ENCODE measurements around the gene MUC21.

MUC21 gene

DNA sequence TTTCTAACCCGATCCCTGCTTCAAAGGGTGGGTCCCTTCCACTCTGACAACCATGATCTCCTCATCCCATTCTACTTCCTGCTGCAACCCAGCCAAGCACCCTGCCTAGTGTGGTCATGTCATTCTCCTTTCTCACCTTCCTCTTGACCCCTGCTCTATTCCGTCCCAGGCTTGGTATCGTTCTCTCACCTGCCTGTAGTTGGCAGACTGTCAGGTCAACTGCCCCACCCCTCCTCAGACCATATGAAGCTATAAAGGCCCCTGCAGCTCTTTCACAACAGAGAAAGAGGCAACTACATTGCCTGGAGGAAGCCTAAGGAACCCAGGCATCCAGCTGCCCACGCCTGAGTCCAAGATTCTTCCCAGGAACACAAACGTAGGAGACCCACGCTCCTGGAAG lies at the start of gene MUC21:
Gene MUC21, plus strand, starts transcription at position 280 of the 400 bp plus-strand sequence. CDS start 241 bp downstream, outside the sequence.
- no peak for DNase-seq (ENCODE audit: low read depth)

DNA sequence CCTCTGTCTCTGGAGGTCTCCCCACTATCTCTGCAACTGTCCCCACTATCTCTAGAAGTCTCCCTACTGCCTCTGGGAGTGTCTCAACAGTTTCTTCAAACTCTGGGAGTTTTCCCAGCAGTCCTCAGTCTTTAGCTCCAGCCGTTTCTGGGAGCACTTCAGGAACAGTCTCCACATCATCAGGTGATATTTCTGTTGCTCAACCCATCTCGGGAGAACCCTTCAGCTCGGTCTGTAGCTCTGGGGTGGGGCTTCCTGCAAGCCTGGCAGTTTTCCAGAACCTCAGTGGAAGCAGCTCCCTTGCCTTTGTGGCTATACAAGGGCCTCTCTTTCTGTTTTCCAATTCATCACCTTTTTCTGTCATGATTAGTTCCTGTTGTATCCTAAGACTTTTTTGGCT lies 48.5 kb upstream of the MUC21 start:
- DNase-seq (ENCODE audit: low read depth), result no peak

- no peak for DNase-seq (ENCODE audit: low read depth)
Observed at GRCh38 chr6:30937265-30937664, 46.3 kb upstream of the MUC21 start.

DNA sequence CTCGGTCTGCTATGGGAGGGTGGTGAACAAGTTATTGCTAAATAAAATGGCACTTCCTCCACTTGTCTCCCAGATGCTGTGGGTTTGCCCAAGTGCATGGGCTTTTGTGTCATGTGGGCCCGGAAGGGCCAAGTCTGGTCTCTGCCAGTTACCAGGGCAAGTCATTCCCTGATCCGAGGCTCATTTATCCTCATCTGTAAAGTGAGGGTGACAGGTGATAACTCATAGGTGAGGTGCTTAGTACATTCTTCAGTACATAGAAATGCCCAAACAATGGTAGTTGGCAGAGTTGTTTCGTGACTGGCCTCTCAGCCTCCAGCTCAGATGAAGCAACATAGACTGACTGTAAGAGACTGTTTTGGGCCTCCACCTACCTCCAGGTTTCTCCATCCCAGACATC lies 44.8 kb upstream of the MUC21 start:
- no peak for DNase-seq (ENCODE audit: low read depth)

DNA sequence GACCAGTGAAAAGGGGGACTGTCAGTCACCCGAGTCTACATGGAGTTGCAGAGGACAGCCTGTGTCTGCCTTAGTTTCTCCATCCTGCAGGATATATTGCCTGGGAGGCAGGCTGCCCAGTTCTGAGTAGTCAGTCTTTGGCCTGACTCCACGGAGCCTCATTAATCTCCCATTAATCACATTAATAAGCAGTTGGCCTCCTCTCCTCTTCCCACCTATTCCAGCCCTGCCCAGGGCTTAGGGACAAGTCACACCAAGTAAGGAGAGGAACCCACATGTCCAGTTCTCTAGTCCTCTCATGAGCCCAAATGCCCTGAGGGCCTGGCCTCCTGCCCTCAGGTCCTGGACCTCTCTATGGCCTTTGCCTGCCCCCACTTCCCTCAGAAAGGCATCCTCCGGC lies 44.0 kb upstream of the MUC21 start:
- DNase-seq (ENCODE audit: low read depth), result no peak

GRCh38 chr6:30940361-30940986 lies 43.0 kb upstream of the MUC21 start, which contains the start of gene MUCL3:
TSS of gene MUCL3 (plus strand) at chr6:30940973. CDS start at chr6:30941000, 27 bp downstream.
- no peak for DNase-seq (ENCODE audit: low read depth)

DNA sequence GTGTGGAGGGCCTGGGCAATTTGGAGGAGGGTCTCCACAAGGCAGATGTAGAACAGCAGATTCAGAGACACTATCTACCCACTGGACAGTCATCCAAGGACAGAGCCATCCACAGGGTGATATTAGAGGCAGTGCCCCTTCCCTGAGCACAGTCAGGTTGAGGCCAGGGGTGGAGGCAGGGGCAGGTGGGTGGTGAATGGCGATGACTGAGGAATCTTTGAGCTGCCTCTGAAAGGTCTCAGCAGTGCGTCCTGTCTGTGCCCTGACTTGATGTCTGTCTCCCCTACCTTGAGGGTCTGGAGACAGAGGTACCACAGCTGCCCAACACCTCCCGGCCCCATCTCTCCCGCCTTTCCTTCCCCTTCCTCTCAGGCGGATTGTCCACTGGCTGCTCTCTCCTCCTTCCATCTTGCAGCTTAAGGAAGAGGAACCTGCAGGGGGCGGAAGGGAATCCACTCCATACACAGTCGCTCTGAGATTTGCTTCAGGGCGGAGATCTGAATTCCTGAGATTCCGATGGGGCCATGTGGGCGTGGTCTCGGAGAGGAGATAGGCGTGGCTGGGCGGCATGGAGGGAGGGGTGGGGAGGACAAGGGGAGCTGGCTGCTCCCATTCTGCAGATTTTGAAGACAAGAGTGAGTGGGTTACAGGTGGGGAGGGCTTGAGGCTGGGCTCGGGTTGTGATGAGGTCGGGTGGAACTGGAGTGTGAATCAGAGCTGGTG lies 41.0 kb upstream of the MUC21 start:
- DNase-seq (ENCODE audit: low read depth), result no peak

GRCh38 chr6:30944051-30944450 lies 39.5 kb upstream of the MUC21 start:
- DNase-seq (ENCODE audit: low read depth), result no peak

DNA sequence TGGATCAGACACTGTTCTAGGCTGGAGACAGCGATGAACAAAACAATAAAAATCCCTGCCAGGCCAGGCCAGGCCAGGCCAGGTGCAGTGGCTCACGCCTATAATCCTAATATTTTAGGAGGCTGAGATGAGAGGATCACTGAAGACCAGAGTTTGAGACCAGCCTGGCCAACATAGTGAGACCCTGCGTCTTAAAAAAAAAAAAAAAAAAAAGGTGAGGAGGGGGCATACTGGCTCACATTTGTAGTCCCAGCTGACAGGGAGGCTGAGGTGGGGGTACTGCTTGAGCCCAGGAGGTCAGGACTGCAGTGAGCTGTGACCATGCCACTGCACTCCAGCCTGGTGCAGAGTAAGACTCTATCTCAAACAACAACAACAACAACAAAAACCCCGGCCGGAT lies 38.2 kb upstream of the MUC21 start:
- DNase-seq (ENCODE audit: low read depth), result no peak

GRCh38 chr6:30947231-30947630 lies 36.3 kb upstream of the MUC21 start:
- DNase-seq (ENCODE audit: low read depth), result no peak

DNA sequence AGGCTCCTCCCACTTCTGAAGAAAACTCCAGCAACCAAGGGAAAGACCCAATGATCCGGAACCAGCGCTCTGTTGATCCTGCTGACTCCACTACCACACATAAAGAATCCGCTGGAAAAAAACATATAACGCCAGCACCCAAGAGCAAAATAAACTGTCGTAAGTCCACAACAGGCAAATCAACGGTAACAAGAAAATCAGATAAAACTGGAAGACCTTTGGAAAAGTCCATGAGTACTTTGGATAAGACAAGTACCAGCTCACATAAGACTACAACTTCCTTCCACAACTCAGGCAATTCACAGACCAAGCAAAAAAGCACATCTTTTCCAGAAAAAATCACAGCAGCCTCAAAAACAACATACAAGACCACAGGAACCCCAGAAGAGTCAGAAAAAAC lies 34.7 kb upstream of the MUC21 start:
- no peak for DNase-seq (ENCODE audit: low read depth)

DNA sequence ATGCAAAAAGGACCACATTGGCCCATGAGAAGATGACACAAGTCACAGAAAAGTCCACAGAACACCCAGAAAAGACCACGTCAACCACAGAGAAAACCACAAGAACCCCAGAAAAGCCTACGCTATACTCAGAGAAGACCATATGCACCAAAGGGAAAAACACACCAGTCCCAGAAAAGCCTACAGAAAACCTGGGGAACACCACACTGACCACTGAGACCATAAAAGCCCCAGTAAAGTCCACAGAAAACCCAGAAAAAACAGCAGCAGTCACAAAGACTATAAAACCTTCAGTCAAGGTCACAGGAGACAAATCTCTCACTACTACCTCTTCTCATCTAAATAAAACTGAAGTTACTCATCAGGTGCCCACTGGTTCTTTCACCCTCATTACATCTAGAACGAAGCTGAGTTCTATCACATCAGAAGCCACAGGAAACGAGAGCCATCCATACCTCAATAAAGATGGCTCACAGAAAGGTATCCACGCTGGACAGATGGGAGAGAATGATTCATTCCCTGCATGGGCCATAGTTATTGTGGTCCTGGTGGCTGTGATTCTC lies 31.5 kb upstream of the MUC21 start:
- DNase-seq (ENCODE audit: low read depth), result no peak

DNA sequence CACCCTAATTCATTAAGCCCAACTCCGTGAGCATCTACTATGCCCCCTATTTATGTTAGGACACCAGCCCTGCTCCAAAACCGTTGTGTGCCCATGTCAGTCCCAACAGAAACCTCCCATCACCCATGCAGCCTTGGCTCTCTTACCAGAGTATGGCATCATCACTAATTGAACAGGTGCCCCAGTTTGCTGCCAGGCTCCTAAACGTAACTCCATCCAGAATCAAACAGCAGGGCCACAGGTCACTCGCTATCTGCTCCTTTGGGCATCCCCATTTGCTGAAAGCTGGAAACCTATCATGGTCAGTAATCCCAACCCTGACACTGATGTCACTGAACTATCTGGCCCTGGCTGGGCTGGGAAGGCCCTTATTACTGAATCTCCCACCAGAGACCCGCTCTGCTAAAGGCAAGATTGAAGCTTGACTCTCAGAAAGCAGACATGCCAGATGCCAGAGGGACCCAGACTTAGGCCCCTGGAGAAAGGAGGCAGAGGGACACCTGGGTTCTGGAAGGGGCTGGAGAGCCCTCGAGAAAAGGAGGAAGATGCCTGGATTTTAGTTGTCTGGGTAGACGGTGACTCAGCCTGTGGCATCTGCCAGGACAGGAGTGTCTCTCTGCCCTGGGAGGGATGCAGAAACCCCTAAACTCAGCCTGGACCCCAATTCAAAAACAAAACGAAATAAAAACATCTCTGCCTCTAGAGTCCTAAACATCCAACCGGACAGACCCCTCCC lies 28.7 kb upstream of the MUC21 start:
- no peak for DNase-seq (ENCODE audit: low read depth)

GRCh38 chr6:30955367-30956042 lies 28.0 kb upstream of the MUC21 start:
- DNase-seq (ENCODE audit: low read depth), result peak; percentile 76

- DNase-seq (ENCODE audit: low read depth), result no peak
Observed at GRCh38 chr6:30957716-30958115, 25.8 kb upstream of the MUC21 start.

- no peak for DNase-seq (ENCODE audit: low read depth)
Observed at GRCh38 chr6:30960907-30961673, 22.4 kb upstream of the MUC21 start.

DNA sequence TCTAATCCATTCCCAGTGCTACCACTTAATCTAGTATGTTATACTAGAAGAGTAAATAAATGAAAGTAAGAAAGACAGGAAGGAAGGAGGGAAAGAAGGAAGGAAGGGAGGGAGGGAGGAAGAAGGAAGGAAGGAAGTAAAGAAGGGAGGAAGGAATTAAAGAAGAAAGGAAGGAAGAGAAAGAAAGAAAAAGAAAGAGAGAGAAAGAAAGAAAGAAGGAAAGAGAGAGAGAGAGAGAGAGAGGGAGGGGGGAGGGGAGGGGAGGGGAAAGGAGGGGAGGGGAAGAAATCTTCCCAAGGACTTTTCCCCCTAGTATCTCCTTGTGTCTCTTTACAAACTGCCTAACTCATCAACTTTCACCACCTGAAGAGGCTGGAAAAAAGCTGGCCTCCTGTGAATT lies 20.8 kb upstream of the MUC21 start:
- DNase-seq (ENCODE audit: low read depth), result no peak

DNA sequence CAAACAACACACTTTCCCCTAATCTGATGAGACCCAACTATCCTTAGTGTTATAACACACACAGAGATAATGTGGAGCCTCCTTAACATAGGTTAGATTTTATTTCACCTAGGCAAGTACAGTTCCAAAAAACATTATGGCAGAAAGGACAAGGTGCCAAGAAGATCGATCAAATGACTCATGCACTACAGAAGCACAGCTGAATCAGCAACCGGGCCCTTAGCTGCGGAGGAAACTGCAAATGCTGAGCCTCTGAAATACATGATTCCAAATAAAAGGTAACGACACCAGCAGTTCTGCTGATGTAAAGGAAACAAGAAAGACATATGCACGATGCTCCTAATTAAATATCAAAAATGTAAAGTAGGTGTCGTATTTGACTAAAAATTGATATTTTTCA lies 19.9 kb upstream of the MUC21 start:
- DNase-seq (ENCODE audit: low read depth), result no peak

DNA sequence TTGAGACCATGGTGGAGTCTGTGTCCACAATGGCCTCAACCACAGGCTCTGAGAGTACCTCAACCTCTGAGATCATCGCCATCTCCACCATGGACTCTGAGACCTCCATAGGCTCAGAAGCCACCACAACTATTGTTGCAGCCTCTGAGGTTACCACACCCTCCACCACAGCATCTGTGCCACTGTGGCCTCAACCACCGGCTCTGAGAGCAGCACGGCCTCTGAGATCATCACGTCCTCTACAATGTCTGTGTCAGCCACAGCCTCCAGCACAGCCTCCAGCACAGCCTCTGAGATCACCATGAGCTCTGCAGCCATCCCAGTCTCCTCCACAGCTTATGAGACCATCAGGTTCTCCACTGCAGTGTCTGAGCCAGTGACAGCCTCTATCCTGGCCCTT lies 19.4 kb upstream of the MUC21 start:
- DNase-seq (ENCODE audit: low read depth), result no peak

DNA sequence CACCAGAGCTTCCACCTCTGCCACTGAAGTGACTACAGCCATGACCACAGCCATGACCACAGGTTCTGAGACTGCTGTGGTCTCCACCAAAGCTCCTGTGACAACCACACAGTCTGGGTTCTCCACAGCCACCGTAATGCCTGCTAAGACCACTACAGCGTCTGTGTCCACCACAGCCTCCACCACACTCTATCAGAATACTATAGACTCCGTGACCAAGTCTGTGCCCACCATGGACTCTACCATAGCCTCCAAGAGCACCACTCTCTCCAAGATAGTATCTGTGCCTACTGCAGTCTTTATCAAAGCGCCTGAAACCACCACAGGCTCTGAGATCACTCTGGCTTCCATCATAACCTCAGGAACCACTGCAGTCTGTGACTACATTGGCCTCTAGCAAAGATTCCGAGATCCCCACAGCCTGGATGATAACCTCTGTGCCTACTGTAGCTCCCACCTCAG lies 18.3 kb upstream of the MUC21 start:
- no peak for DNase-seq (ENCODE audit: low read depth)

GRCh38 chr6:30966154-30966553 lies 17.4 kb upstream of the MUC21 start:
- no peak for DNase-seq (ENCODE audit: low read depth)

All from activated T-cell treated with anti-CD3 and anti-CD28 coated beads for 24 hours (primary cell).